Osteocyte (in vitro differentiated cells): ENCODE data around the gene ZNF496. TPM values are rescaled to one million over a fixed set of nuclear protein-coding genes. Genes with fewer than 3 reads are reported as not detected.

ENCODE experiments used
- DNase-seq: peaks from one replicate; pipeline ENCODE4 v3.0.0; 2021; ENCODE audit warnings: mixed read lengths; ENCODE audit not compliant: unreplicated experiment; ENCODE audit errors: extremely low spot score
- H3K27ac Mint-ChIP-seq: one replicate; pipeline ENCODE4 v1.8.0; 2021; ENCODE audit warnings: mild to moderate bottlenecking, mixed read lengths; ENCODE audit not compliant: unreplicated experiment
- H3K27me3 Mint-ChIP-seq: one replicate; pipeline ENCODE4 v1.8.0; 2021; ENCODE audit warnings: mixed read lengths; ENCODE audit not compliant: unreplicated experiment
- H3K36me3 Mint-ChIP-seq: one replicate; pipeline ENCODE4 v1.8.0; 2021; ENCODE audit warnings: mixed read lengths; ENCODE audit not compliant: unreplicated experiment
- H3K4me1 Mint-ChIP-seq: one replicate; pipeline ENCODE4 v1.8.0; 2021; ENCODE audit warnings: mixed read lengths; ENCODE audit not compliant: unreplicated experiment
- H3K4me3 Mint-ChIP-seq: one replicate; pipeline ENCODE4 v1.8.0; 2021; ENCODE audit warnings: mild to moderate bottlenecking, moderate library complexity, mixed read lengths; ENCODE audit not compliant: unreplicated experiment
- H3K9me3 Mint-ChIP-seq: one replicate; pipeline ENCODE4 v1.8.0; 2021; ENCODE audit warnings: mixed read lengths; ENCODE audit not compliant: unreplicated experiment
- total RNA-seq: library from RNA; stranded (reverse); gene quantifications from 2 replicates; pipeline ENCODE4 v1.2.1, GENCODE V29; 2021
- TF ChIP-seq, protein P1 (sequence below): fragments of 200-600 bp; sonication (generic); IDR thresholded peaks from 2 replicates; pipeline ENCODE4 v1.5.0; 2021; ENCODE audit warnings: antibody characterized with exemption, mild to moderate bottlenecking, moderate library complexity

Gene ZNF496
- total RNA-seq, 1 donor from 2014 or later: 39.8 TPM

DNA sequence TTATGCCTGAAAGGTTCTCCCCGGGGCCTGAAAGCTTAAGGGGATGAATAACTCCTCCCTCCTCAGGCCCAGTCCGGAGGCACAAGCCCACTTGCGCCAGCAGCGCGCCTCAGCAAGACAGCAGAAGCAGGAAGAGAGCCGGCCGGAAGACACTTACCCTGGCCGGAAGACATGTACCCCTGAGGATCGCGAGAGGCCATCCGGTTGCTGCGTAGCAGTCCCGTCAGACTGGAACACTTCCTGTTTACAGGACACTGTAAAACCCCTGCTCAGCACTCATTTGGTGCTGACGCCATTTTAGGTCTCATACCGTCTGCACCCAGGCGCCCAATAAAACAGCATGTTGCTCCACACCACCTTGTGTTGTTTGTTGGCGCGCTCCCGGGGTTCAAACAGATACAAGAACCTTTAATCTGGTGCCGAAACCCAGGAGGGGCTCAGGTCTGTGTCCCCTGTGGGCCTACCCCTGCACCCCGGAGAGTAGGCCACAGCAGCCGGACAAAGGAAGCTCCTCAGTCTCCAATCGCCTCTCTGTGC lies 45.5 kb downstream of the ZNF496 start:
- peaks cover 18% of the 10 kb centered on the region for H3K9me3 Mint-ChIP-seq
- DNase-seq: peak; percentile 60
- H3K4me1 Mint-ChIP-seq: no peaks in the 10 kb centered on the region
- H3K27me3 Mint-ChIP-seq: no peaks in the 10 kb centered on the region
- H3K36me3 Mint-ChIP-seq: peaks cover 4% of the 10 kb centered on the region
- H3K4me3 Mint-ChIP-seq: no peak overlapping the region
- TF ChIP-seq, protein P1, sequence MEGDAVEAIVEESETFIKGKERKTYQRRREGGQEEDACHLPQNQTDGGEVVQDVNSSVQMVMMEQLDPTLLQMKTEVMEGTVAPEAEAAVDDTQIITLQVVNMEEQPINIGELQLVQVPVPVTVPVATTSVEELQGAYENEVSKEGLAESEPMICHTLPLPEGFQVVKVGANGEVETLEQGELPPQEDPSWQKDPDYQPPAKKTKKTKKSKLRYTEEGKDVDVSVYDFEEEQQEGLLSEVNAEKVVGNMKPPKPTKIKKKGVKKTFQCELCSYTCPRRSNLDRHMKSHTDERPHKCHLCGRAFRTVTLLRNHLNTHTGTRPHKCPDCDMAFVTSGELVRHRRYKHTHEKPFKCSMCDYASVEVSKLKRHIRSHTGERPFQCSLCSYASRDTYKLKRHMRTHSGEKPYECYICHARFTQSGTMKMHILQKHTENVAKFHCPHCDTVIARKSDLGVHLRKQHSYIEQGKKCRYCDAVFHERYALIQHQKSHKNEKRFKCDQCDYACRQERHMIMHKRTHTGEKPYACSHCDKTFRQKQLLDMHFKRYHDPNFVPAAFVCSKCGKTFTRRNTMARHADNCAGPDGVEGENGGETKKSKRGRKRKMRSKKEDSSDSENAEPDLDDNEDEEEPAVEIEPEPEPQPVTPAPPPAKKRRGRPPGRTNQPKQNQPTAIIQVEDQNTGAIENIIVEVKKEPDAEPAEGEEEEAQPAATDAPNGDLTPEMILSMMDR: no peak
- H3K27ac Mint-ChIP-seq: no peak overlapping the region

DNA sequence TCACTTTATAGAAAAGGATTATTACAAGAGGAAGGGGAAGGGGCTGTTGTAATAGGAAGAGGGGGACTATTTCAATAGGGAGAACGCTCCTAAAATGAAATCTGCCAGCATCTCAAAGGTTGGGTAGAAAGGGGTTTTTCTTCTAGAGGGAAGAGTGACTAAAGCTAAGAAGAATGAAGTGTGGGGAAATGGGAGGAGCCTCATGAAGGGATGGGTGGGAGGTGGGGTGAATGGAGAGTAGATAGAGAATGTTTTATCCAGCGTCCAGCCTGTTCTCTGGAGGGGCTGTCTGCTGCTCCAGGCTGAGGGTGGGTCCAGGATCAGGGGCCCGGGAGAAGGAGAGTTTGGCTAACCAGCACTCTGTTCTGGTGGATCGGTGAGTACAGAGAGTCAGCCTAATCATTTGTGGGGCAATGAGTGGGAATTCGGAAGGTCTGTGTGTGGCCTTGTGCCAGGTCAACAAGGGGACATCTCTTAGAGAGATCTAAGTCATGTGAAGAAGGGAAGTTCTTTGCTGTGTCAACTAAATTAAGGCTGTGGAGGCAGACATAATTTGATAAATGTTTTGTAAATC lies 50.6 kb downstream of the ZNF496 start:
- DNase-seq: no peak
- TF ChIP-seq, protein P1: no peak

DNA sequence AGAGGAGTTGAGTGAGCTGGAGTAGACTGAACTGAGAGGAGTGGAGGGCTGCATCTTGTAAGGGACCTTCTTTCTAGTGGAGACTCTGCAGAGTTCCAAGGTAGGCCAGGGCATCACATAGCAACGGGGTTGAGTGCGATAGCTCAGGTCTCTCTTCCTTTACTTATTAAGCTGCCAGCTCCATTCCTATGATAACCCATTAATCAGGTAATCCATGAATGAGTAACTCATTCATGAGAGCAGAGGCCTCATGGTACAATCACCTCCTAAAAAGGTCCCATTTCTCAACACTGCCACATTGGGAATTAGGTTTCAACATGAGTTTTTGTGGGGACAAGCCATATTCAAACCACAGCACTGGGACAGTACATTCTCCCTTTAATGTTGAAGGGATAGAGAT lies 54.5 kb downstream of the ZNF496 start:
- TF ChIP-seq, protein P1: no peak
- Mint-ChIP-seq H3K4me1 (no peaks in the 10 kb centered on the region), H3K36me3 (no peaks in the 10 kb centered on the region), H3K9me3 (no peaks in the 10 kb centered on the region), H3K27ac (no peak overlapping the region), H3K27me3 (no peaks in the 10 kb centered on the region), H3K4me3 (no peak overlapping the region)
- no peak for DNase-seq

More for the DNA sequence above, 50.6 kb downstream of the ZNF496 start:
- Mint-ChIP-seq H3K27me3 (no peaks in the 10 kb centered on the region), H3K36me3 (peaks cover 4% of the 10 kb centered on the region), H3K4me3 (no peak overlapping the region), H3K4me1 (no peaks in the 10 kb centered on the region), H3K27ac (no peak overlapping the region), H3K9me3 (peaks cover 5% of the 10 kb centered on the region)

DNA sequence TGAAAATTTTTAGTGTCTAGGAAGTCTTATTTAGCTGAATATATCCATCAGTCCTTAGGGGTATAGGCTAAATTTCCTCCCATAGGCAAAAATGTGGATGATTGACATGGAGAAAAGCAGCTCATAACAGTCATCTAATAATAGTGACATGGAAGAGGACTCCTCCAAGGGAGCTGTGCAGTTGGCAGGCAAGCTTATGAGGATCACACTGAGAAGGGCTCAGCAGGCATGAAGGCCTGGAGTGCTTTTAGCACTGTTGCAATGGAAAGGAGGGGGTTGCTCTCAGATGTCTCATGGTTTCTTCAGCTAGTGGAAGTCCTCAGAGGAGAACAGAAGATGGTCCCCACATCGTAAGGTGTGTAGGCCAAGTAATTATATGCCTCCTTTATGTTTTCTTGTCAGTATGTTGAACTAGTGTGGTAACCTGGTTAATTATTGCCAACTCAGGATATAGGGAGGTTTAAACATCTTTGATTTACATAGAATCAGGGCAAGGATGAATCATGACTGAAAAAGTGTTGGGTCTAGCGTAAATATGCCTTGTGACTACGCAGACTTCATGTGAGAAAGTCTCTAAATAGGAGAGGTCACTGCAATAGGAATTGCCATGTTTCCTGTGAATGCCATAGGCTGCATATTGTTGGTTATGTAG lies 56.9 kb downstream of the ZNF496 start:
- Mint-ChIP-seq H3K4me1 (no peaks in the 10 kb centered on the region), H3K4me3 (no peak overlapping the region), H3K27me3 (no peaks in the 10 kb centered on the region), H3K27ac (no peak overlapping the region), H3K9me3 (peaks cover 7% of the 10 kb centered on the region), H3K36me3 (no peaks in the 10 kb centered on the region)
- TF ChIP-seq, protein P1: no peak
- DNase-seq: no peak

DNA sequence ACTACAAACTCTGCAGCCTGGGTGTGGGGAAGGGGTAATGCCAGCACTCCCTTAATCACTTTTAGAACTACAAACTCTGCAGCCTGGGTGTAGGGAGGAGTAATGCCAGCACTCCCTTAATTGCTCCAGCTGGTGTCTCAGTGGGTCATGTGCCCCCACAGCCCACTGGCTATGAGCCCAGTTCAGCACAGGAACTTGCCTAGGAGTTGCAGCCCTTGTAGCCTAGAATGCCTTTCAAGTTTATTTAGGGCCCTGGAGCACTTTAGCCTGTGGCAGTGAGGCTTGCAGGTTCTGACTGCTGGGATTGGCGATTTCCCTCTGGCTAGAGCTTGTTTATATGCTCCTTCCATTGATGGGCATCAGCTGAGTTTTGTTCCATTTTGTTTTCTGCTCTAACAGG lies 58.7 kb downstream of the ZNF496 start:
- Mint-ChIP-seq H3K9me3 (peaks cover 7% of the 10 kb centered on the region), H3K36me3 (no peaks in the 10 kb centered on the region), H3K27ac (no peak overlapping the region), H3K27me3 (no peaks in the 10 kb centered on the region), H3K4me3 (no peak overlapping the region), H3K4me1 (no peaks in the 10 kb centered on the region)
- TF ChIP-seq, protein P1: no peak
- no peak for DNase-seq
